Right ventricle myocardium superior (tissue), 1 donor: Measurements from ENCODE around the gene MED25. TPM values are rescaled to one million over a fixed set of nuclear protein-coding genes. Genes with fewer than 3 reads are reported as not detected.

ENCODE experiments used
- ATAC-seq: fragments of 200-7000 bp; cut with Tn5 transposase; one replicate; pipeline ENCODE4 v1.9.1; 2020; ENCODE audit warnings: mild to moderate bottlenecking; ENCODE audit not compliant: poor library complexity
- DNase-seq: peaks from one replicate; pipeline ENCODE4 v3.0.0-alpha.2; 2020
- intact Hi-C: fragments of 100-400 bp; cut with DNase I; formaldehyde crosslinking; loops from one replicate; pipeline ENCODE4 v1.11.2; 2022
- total RNA-seq: library from RNA; stranded (reverse); fragmentation: NEBNext Ultra II Directional; extraction: Animal tissue kit (Norgen Biotek cat#: 25700); gene quantifications from one replicate; pipeline ENCODE4 v1.2.1, GENCODE V29; 2021
- donor health status: DM: no; HTN: yes; CAD: no; lungs with severe emphysema.

Gene MED25
- total RNA-seq, 1 donor from 2014 or later = 83.4 TPM

DNA sequence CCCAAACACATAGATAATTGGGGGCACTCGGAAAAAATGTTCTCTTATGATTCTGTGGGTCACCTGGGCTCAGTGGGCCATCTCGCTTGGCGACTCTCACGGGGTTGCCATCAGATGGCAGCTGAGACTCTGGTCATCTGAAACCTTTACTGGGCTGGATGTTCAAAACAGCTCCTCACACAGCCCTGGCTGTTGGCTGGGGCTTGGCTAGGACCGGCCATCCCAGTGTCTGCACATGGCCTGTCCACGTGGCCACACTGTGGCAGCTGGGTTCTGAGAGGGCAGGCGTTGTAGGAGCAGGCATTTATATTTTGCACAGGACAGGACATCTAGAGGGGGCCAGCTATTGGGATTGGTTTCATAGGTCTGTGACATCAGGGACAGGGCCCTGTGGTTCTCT is 15.5 kb downstream of the MED25 start:
- intact Hi-C loops = no loop called here

DNA sequence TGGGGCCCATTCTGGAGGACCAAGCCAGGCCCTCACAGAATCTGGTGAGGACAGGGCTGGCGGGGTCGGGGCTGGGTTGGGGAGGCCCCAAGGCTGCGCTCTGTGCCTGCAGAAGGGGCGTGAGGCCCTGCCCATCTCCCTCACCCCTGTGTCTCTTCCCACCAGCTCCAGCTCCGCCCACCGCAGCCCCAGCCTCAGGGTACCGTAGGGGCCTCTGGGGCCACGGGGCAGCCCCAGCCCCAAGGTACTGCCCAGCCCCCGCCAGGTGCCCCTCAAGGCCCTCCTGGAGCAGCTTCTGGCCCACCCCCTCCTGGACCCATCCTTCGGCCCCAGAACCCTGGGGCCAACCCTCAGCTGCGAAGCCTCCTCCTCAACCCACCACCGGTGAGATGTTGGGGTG is 17.5 kb downstream of the MED25 start:
- intact Hi-C loops = no loop called here
- no peak for ATAC-seq
- DNase-seq = no peak

More for the DNA sequence above, 15.5 kb downstream of the MED25 start:
- ATAC-seq (no peak), DNase-seq (no peak)

DNA sequence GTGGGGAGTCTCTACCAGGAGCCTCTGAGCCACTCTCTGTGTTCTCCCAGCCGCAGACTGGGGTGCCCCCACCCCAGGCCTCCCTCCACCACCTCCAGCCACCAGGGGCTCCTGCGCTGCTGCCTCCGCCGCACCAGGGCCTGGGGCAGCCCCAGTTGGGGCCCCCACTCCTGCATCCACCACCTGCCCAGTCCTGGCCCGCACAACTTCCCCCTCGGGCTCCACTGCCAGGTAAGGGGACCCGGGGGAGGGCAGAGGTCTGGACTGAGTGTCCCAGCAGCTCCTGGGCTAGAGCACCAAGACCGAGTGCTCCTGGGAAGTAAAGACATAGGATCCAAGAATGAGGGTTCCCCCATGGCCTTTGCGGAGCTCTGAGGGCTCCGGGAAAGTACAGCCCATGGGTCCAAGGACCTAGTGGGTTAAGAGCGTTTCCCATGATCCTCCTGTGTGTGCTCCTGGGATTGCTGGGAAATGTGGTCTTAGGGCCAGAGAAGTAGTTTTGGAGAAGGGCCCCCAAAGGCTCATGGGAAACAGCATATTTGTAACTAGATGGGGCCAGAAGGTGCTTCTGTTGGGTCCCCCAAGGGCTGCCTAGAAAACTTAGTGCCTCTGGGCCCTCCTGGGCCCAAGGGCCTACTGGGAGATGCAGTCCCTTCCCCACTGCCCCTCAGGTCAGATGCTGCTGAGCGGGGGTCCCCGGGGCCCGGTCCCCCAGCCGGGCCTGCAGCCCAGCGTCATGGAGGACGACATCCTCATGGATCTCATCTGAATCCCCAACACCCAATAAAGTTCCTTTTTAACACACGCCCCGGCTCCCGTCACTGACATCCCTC is 18.3 kb downstream of the MED25 start:
- ATAC-seq (no peak), DNase-seq (no peak)
- intact Hi-C loops = no loop called here

DNA sequence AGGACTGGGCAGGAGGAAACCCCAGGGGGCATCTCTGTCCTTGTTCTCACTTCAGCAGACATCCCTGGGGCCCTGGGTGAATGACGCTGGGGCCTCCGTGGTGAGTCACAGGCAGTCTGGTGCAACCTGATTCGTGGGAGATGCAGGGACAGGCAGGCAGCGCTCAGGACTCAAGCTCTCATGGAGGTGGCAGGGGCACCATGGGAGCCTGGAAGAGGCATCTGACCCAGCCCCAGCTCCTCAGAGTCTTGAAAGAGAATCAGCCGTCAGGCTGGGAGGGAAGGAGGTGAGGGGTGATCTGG is 18.9 kb downstream of the MED25 start:
- ATAC-seq = no peak
- intact Hi-C loops = no loop called here

DNA sequence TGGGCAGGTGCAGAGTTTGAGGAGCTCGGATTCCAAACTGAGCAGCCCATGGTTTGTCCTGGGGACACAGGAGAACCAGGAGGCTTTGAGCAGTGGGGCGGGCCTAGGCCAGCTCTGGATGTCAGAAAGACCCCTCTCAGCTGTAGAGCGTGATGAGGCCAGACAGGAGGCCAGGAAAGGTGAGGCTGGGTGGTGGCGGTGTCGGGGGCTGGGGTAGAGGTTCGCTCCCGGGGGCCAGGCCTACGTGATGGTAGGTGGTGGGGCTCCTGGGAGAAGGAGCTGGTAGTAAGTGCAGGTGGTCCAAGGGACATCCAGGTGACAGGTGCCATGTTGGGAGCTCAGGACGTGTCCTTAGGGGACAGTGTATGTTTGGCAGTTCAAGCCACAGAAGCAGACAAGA is 19.3 kb downstream of the MED25 start:
- intact Hi-C loops = no loop called here
- DNase-seq = no peak
- no peak for ATAC-seq

More for the DNA sequence above, 18.9 kb downstream of the MED25 start:
- DNase-seq = no peak

DNA sequence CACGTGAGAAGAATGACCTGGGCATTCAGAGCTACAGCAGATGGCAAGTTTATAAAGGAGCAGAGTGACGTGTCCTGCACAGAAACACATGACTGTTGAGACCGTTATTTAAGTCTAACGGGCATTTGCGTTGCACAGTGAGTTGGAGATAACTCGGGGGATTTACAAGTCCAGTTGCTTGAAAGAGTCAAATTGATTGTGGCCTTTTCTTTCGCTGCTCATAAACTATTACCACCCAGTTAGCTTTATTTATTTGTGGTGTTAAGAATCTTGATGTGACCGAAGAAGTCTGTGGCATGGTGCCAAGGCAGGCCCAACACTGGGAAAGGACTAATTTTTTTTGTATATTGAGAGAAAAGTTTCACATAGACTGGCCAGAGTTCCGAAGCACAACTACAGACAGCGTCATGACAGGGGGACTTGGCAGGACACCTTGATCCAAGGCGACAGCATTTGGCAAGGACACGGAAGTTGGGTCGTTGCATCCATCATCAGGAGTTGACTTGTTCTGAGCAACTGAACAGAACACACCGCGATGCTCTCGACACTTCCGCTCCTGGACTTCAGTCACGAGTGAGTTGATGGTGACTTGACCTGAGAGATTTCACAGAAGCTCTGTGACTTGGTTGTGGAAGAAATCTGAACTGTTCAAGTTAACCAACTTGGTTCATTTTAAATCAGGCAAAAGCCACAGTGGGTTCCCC is 20.9 kb downstream of the MED25 start:
- no peak for DNase-seq
- intact Hi-C loops = no loop called here
- ATAC-seq = peak; percentile 45

DNA sequence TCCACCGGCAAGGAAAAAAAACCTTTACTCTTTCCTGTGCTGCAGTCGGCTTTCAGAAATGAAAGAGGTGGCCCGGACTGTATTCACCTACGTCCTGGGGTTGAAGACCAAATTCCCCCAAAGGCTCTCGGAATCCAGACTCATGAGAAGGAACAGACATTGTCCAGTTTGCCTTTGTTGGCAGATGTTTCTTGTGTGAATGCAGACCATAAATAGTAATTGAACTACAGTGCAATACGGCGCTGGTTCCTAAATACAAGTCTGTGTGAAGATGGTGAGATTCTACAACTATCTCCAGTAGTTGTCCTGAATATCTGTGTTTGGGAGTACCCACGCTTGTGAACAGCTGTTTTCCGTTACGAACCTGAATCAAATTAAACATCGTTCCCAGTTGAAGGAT is 21.6 kb downstream of the MED25 start:
- ATAC-seq = no peak
- intact Hi-C loops = no loop called here
- DNase-seq = no peak

DNA sequence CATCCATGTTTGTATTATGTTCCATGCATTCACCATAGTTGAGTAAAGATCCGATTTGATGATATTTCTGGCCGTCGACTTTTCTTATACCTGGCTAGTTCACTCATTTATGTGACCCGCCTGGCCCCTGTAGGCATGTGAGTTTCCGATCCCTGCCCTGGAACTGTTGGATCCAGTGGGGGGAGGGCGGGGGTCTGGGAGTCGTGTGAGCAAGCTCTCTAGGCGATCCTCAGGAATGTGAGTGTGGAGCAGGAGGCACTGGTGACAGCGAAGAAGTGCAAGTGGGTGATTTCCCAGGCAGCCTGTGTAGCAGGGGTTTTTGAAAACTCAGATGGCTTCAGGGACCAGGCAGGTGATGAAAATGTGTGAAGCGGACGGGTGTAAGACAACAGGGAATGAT is 22.2 kb downstream of the MED25 start:
- no peak for DNase-seq
- no peak for ATAC-seq
- intact Hi-C loops = no loop called here

DNA sequence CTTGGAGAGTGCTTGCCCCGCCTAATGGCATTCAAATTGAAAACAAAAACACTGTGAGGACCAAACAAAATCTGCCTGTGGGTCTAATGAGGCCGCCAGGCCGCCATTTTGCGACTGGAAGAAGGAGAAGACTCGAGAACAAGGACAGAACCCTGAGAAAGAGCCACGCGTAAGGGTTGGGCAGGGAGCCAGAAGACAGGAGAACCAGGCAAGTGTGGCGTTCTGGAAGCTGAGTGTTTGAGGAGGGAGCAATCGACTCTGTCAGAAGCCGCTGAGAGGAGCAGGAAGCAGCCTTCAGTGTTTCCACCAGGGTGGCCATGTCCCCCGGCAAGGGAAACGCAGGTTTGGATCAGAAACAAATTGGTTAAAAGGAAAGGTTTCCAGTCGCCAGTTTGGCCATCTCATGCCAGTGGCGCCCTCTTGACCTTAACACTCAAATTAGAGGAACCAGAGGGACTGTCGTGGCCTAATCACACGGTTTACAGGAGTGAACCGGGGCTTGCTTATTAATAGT is 22.7 kb downstream of the MED25 start:
- no peak for ATAC-seq
- intact Hi-C loops = no loop called here

DNA sequence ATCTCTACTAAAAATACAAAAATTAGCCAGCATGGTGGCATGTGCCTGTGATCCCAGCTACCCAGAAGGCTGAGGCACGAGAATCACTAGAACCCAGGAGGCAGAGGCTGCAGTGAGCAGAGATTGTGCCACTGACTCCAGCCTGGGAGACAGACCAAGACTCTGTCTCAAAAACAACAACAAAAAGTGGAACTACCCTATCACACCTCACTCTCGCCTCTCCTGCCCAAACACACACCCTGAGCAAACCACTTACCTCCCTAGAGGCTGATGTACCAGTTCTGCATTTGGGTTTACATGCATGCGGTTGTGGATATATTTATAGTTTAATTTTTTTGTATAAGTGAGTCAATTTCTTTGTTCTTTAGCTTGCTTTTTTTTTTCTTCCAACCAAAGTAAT is 25.2 kb downstream of the MED25 start:
- DNase-seq = no peak
- intact Hi-C loops = no loop called here
- no peak for ATAC-seq

More for the DNA sequence above, 22.7 kb downstream of the MED25 start:
- DNase-seq = no peak

DNA sequence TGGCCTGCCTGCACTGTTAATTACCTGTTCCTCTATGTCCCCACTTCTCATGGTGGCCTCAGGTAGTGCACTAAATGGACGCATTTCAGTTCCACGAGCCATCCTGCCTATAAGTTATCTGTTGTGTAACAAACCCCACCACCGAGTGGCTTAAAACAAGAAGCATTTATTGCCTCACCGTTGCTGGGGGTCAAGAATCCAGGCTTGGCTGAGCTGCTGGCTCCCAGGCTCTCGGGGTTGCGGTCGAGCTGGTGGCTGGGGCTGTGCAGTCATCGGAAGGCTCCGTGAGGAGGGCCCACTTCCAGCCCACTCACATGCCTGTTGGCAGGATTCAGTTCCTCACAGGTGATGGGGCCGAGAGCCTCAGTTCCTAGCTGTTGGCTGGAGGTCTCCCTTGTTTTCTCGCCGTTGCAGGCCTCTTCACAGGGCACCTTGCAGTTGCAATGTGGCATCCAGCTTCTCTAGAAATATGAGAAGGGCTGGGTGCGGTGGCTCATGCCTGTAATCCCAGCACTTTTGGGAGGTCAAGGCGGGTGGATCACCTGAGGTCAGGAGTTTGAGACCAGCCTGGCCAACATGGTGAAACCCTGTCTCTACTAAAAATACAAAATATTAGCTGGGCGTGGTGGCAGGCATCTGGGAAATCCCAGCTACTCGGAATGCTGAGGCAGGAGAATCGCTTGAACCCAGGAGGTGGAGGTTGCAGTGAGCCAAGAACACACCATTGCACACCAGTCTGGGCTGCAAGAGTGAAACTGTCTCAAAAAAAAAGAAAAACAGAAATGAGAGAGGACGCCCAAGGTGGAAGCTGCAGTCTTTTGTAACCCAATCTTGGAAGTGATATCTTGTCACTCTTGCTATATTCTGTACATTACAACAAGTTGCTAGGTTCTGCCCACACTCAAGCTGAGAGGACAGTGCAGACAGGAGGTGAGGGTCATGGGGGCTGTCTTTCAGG is 26.3 kb downstream of the MED25 start:
- intact Hi-C loops = no loop called here

DNA sequence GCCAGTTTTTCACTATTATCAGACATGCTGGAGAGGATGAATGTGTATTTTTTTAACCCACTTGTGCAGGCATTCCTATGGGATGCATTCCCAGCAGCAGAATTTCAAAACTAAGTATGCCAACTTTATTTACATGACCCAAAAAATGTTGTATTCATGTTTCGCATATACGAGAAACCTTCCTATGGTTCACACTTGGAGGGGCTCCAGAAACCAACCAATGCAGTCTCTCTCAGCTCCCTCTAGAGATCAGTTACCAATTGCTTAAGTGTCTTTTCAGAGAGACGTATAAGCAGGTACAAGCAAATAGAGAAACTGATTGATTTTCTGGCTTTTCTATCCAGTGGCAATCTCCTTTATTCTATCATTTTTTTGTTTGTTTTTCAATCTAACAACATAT is 27.3 kb downstream of the MED25 start:
- intact Hi-C loops = no loop called here
- ATAC-seq (no peak), DNase-seq (no peak)

More for the DNA sequence above, 26.3 kb downstream of the MED25 start:
- ATAC-seq (no peak), DNase-seq (no peak)

DNA sequence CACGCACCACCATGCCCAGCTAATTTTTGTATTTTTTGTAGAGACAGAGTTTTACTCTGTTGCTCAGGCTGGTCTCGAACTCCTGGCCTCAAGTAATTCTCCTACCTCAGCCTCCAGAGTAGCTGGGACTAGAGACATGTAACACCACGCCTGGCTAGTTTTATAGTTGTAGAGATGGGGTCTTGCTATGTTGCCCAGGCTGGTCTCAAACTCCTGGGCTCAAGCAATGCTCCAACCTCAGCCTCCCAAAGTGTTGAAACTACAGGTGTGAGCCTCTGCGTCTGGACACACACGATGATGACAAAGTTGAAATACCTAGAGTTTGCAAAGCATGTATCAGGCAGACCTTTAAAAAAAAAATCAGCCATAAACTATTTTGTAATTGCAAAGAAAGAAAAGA is 28.3 kb downstream of the MED25 start:
- ATAC-seq (no peak), DNase-seq (no peak)
- intact Hi-C loops = no loop called here

DNA sequence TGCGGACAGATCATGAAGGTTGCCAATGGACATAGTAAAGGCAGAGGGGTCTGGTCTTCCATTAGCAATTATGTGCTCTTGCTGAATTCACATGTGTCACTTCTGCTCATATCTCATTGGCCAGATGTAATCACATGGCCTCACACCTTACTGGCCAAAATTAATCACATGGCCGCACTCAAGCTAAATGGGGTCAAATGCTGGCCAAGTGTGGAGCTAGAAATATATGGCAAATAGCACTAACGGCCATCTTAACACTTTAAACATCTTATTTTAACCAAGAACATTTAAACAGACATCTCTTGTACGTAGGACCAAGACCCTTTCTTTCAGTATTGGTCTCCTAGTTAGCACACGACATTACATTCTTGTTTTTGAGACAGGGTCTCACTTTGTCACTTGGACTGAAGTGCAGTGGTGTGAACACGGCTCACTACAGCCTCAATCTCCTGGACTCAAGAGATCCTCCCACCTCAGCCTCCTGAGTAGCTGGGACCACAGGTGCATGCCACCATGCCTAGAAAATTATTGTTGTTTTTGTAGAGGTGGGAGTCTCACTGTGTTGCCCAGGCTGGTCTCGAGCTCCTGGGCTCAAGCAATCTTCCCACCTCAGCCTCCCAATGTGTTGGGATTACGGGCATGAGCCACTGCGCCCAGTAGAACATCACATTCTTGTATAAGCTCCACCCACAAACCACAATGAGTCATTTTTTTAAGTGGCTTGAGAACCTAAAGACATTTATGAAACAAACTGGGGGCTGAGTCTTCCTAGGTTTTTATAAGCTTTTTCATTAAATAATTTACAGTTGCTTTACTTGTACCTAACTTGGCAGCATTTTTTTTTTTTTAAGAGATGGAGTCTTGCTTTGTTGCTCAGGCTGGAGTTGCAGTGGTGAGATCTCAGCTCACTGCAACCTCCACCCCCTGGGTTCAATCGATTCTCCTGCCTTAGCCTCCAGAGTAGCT is 29.9 kb downstream of the MED25 start:
- intact Hi-C loops = no loop called here
- no peak for ATAC-seq
- DNase-seq = no peak

DNA sequence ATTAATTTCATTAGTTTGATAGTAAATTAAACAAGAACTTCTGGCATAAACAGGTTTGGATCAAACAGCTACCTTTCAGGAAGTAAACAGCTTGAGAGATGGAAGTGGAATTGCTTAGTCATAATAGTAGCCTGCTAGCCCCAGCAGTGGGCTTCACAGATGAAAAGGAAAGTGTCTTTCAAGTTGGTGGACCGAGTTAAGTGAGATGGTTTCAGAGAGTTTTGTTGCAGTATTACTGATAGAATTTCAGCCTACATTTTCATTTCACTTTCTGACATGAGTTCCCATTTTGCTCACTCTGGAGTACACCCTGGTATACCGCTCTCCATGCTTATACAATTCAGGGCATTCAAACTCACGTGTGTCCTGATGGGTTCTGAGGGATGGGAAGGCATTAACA is 30.8 kb downstream of the MED25 start:
- DNase-seq (no peak), ATAC-seq (no peak)
- intact Hi-C loops = no loop called here

DNA sequence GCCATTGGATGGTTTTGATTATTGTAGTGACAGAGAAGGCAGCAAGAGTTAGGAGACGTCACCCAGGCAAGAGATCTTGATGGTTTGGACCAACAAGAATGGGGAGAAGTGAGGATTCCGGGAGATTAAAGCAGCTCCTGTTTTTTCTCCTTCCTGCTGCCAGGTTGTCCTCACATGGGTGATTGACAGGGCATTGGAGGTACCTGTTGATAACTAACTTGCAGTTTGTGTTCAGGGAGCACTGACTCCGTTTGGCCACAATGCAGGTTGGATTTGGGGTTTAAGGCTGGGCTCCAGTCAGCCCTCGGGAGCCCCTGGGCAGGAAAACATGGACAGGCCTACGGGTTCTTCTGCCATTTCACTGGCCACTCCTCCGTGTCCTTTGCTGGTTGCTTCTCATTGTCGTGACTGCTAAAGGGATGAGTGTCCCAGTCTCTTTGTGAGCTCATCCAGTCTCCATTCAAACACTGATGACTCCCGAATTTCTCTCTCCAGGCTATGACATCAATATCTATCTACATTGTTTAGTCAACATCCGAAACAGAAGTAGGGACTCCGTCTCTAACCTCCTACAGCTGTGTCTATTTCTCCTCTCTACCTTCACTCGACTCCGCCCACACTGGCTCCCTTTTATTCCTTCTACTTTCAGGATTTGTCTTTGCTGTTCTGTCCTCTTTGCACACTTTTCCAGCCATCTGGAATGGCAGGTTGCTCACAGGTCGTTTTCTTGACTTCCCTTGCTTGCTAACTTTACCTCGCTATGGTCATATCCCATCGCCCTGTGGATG is 31.5 kb downstream of the MED25 start:
- DNase-seq (no peak), ATAC-seq (no peak)
- intact Hi-C loops = loop anchor here (5.0 kb wide), 1 partner anchor 32 kb away; the partner anchor contains the start of gene MED25

DNA sequence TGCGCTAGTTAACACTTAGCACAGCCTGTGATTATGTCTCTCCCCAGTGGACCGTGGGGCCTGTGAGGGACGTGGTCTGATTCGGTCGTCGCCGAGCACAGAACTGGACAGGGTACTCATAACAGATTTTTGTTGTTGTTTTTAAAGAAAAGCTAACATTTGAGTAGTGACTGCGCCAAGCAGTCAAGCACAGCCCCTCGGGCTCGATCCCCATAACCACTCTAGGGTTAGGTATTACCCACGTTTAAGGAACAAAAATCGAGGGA is 32.1 kb downstream of the MED25 start:
- intact Hi-C loops = loop anchor here (5.0 kb wide), 1 partner anchor 33 kb away; the partner anchor contains the start of gene MED25
- DNase-seq (no peak), ATAC-seq (no peak)
